Neural cell (in vitro differentiated cells): Measurements from ENCODE around the gene FCRL6.

Source experiments
- CTCF ChIP-seq: fragments of 450-650 bp; IDR thresholded peaks from 2 replicates; pipeline ENCODE4 v1.5.1; 2014; ENCODE audit warnings: antibody characterized with exemption, mild to moderate bottlenecking, moderate library complexity; ENCODE audit not compliant: poor library complexity, severe bottlenecking
- EP300 ChIP-seq: fragments of 450-650 bp; conservative IDR thresholded peaks from 2 replicates; pipeline ENCODE4 v1.6.1; 2014; ENCODE audit warnings: antibody characterized with exemption, mild to moderate bottlenecking, moderate library complexity; ENCODE audit not compliant: poor library complexity, severe bottlenecking
- REST ChIP-seq: IDR thresholded peaks from 2 replicates; pipeline ENCODE4 v1.6.1; 2012; ENCODE audit warnings: borderline replicate concordance
- TAF1 ChIP-seq: IDR thresholded peaks from 2 replicates; pipeline ENCODE4 v1.6.1; 2012; ENCODE audit warnings: low read depth

GRCh38 chr1:159845751-159846629 is 43.8 kb downstream of the FCRL6 start:
- TF ChIP-seq TAF1, result no peak
- TF ChIP-seq EP300, result no peak
- TF ChIP-seq CTCF, result no peak
- no peak for TF ChIP-seq REST
